Endothelial cell of umbilical vein (primary cell): ENCODE results near the gene ASTN1.

ENCODE experiments used
- EZH2 ChIP-seq: IDR thresholded peaks from 2 replicates; pipeline ENCODE4 v1.6.1; 2012; ENCODE audit warnings: borderline replicate concordance, low read depth, mild to moderate bottlenecking, moderate library complexity, low read length, inconsistent platforms; ENCODE audit not compliant: severe bottlenecking
- MYC ChIP-seq: IDR thresholded peaks from one replicate; pipeline ENCODE4 v1.6.1; 2011; ENCODE audit warnings: mild to moderate bottlenecking, low read depth, low read length
- POLR2A ChIP-seq: IDR thresholded peaks from 2 replicates; pipeline ENCODE4 v1.6.1; 2012; ENCODE audit warnings: low read depth, mild to moderate bottlenecking, control low read depth, low read length
- POLR2AphosphoS5 ChIP-seq: IDR thresholded peaks from 2 replicates; pipeline ENCODE4 v1.6.1; 2012; ENCODE audit warnings: low read depth, mild to moderate bottlenecking, control low read depth, low read length, moderate library complexity; ENCODE audit not compliant: insufficient read depth
- TF ChIP-seq, protein P1 (sequence below), 2 donors: IDR thresholded peaks; 1 replicate in 1 of 2; 2 replicates in 1 of 2; pipeline ENCODE4 v1.5.1; 2011; ENCODE audit warnings: low read length in 2 of 2, mild to moderate bottlenecking in 2 of 2, moderate library complexity in 2 of 2, control low read depth in 1 of 2, inconsistent platforms in 1 of 2, low read depth in 1 of 2; ENCODE audit not compliant: insufficient read depth in 1 of 2; ENCODE audit errors: extremely low read depth in 1 of 2
- TF ChIP-seq, protein P2 (sequence below): IDR thresholded peaks from 2 replicates; pipeline ENCODE4 v1.6.1; 2011; ENCODE audit not compliant: insufficient read depth, insufficient read length

DNA sequence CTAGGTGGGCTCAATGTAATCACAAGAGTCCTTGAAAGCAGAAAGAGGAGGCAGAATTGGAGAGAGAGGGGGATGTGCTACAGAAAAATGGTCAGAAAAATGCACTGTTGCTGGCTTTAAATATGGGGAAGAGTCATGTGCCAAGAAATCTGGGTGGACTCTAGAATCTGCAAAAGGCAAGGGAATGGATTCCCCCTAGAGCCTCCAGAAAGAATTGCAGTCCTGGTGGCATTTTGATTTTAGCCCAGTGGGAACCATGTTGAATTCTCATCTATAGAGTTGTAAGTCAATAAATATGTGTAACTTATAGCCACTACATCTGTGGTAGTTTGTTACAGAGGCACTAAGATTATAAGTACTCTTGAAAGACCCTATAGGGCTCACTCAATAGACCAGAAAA, 210.3 kb downstream of the ASTN1 start:
- TF ChIP-seq, protein P1, sequence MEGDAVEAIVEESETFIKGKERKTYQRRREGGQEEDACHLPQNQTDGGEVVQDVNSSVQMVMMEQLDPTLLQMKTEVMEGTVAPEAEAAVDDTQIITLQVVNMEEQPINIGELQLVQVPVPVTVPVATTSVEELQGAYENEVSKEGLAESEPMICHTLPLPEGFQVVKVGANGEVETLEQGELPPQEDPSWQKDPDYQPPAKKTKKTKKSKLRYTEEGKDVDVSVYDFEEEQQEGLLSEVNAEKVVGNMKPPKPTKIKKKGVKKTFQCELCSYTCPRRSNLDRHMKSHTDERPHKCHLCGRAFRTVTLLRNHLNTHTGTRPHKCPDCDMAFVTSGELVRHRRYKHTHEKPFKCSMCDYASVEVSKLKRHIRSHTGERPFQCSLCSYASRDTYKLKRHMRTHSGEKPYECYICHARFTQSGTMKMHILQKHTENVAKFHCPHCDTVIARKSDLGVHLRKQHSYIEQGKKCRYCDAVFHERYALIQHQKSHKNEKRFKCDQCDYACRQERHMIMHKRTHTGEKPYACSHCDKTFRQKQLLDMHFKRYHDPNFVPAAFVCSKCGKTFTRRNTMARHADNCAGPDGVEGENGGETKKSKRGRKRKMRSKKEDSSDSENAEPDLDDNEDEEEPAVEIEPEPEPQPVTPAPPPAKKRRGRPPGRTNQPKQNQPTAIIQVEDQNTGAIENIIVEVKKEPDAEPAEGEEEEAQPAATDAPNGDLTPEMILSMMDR (IDR thresholded peaks at IDR 0.05; ENCODE audit: extremely low read depth in 1 of 2, insufficient read depth in 1 of 2, low read depth in 1 of 2, low read length in 2 of 2) = no peak
- TF ChIP-seq MYC (no peak), POLR2A (no peak), EZH2 (no peak), POLR2AphosphoS5 (no peak)
- TF ChIP-seq, protein P2, sequence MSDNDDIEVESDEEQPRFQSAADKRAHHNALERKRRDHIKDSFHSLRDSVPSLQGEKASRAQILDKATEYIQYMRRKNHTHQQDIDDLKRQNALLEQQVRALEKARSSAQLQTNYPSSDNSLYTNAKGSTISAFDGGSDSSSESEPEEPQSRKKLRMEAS = no peak
